HepG2 (cell line): ENCODE results near the gene PSMC3IP. TPM values are rescaled to one million over a fixed set of nuclear protein-coding genes. Genes with fewer than 3 reads are reported as not detected.

Source experiments
- ATRX ChIP-seq: sonication (generic); formaldehyde crosslinking; IDR thresholded peaks from 2 replicates; pipeline ENCODE4 v1.4.0; 2020; ENCODE audit warnings: missing genetic modification reagents, borderline replicate concordance
- CBX1 ChIP-seq: IDR thresholded peaks from one replicate; pipeline ENCODE4 v1.6.1; 2016; ENCODE audit warnings: antibody characterized with exemption, low read depth
- CHD2 ChIP-seq: IDR thresholded peaks from 2 replicates; pipeline ENCODE4 v1.6.1; 2011; ENCODE audit warnings: low read depth, low read length, improper control_type of control experiment
- CREM ChIP-seq, 2 experiments: sonication (generic) in 1 of 2; formaldehyde crosslinking in 1 of 2; IDR thresholded peaks; 2 replicates each; pipeline versions ENCODE4 v1.4.0 to v1.6.1; 2016 to 2020; ENCODE audit warnings: antibody characterized with exemption in 1 of 2, mild to moderate bottlenecking in 1 of 2, missing genetic modification reagents in 1 of 2
- GABPA ChIP-seq, 2 experiments: IDR thresholded peaks; 2 replicates each; pipeline ENCODE4 v1.6.1; 2011 to 2016; ENCODE audit warnings: low read depth in 2 of 2, low read length in 1 of 2, missing biosample characterization in 1 of 2, missing genetic modification characterization in 1 of 2
- JDP2 ChIP-seq: sonication (generic); formaldehyde crosslinking; IDR thresholded peaks from 2 replicates; pipeline ENCODE4 v1.8.1; 2022; ENCODE audit warnings: missing genetic modification reagents, borderline replicate concordance
- MAFK ChIP-seq, 2 experiments: IDR thresholded peaks in 1 of 2; conservative IDR thresholded peaks in 1 of 2; 2 replicates each; pipeline ENCODE4 v1.6.1; 2011; ENCODE audit warnings: improper control_type of control experiment in 2 of 2, low read length in 2 of 2
- MEIS2 ChIP-seq: sonication (generic); formaldehyde crosslinking; IDR thresholded peaks from 2 replicates; pipeline ENCODE4 v1.9.0; 2021; ENCODE audit warnings: mild to moderate bottlenecking, missing genetic modification reagents
- NFKB2 ChIP-seq: sonication (generic); formaldehyde crosslinking; IDR thresholded peaks from 2 replicates; pipeline ENCODE4 v1.4.0; 2020; ENCODE audit warnings: missing genetic modification reagents, borderline replicate concordance
- SMYD3 ChIP-seq: sonication (generic); formaldehyde crosslinking; IDR thresholded peaks from 2 replicates; pipeline ENCODE4 v1.8.1; 2023; ENCODE audit warnings: mild to moderate bottlenecking, missing genetic modification reagents
- SP1 ChIP-seq, 2 experiments: fragments of 450-650 bp in 1 of 2; sonication (generic) in 1 of 2; formaldehyde crosslinking in 1 of 2; IDR thresholded peaks; 2 replicates each; pipeline versions ENCODE4 v1.4.0 to v1.6.1; 2016 to 2020; ENCODE audit warnings: missing genetic modification reagents in 1 of 2
- TBX3 ChIP-seq: fragments of 450-650 bp; IDR thresholded peaks from 2 replicates; pipeline ENCODE4 v1.6.1; 2017; ENCODE audit warnings: antibody characterized with exemption, mild to moderate bottlenecking, inconsistent platforms, borderline replicate concordance
- ZNF333 ChIP-seq: sonication (generic); formaldehyde crosslinking; IDR thresholded peaks from 2 replicates; pipeline ENCODE4 v1.4.0; 2020; ENCODE audit warnings: mild to moderate bottlenecking, missing genetic modification reagents, borderline replicate concordance
- ZNF44 ChIP-seq: sonication (generic); formaldehyde crosslinking; IDR thresholded peaks from 2 replicates; pipeline ENCODE4 v1.5.1; 2020; ENCODE audit warnings: mild to moderate bottlenecking, missing genetic modification reagents
- ZNF451 ChIP-seq: sonication (generic); formaldehyde crosslinking; IDR thresholded peaks from 2 replicates; pipeline ENCODE4 v1.5.0; 2020; ENCODE audit warnings: mild to moderate bottlenecking, missing genetic modification reagents
- ZNF567 ChIP-seq: sonication (generic); formaldehyde crosslinking; IDR thresholded peaks from 2 replicates; pipeline ENCODE4 v1.8.1; 2023; ENCODE audit warnings: mild to moderate bottlenecking, missing genetic modification reagents, borderline replicate concordance
- ZNF572 ChIP-seq: sonication (generic); formaldehyde crosslinking; IDR thresholded peaks from 2 replicates; pipeline ENCODE4 v1.5.1; 2020; ENCODE audit warnings: mild to moderate bottlenecking, missing genetic modification reagents
- ZNF790 ChIP-seq: sonication (generic); formaldehyde crosslinking; IDR thresholded peaks from 2 replicates; pipeline ENCODE4 v1.8.0; 2022; ENCODE audit warnings: missing genetic modification reagents, mild to moderate bottlenecking, borderline replicate concordance
- ZNF83 ChIP-seq: sonication (generic); formaldehyde crosslinking; IDR thresholded peaks from 2 replicates; pipeline ENCODE4 v1.4.0; 2020; ENCODE audit warnings: missing genetic modification reagents, mild to moderate bottlenecking, borderline replicate concordance
- ZSCAN29 ChIP-seq: sonication (generic); formaldehyde crosslinking; conservative IDR thresholded peaks from 2 replicates; pipeline ENCODE4 v1.4.0; 2020; ENCODE audit warnings: mild to moderate bottlenecking, missing genetic modification reagents
- polyA plus RNA-seq, 8 experiments: library from polyadenylated mRNA; depleted of rRNA in 3 of 8; stranded (reverse) in 7 of 8; unstranded in 1 of 8; fragments of >200 nt; fragmentation: Illumina TruSeq in 4 of 8; extraction: Trizol in 4 of 8; gene quantifications; 2 replicates each; pipeline versions ENCODE4 v1.2.1 to v1.2.3, GENCODE V29; 2011 to 2016; ENCODE audit warnings: low read depth in 4 of 8, missing spikeins in 1 of 8, mixed read lengths in 1 of 8; ENCODE audit not compliant: insufficient read depth in 1 of 8
- total RNA-seq, 5 experiments: library from RNA; depleted of rRNA; stranded (reverse); fragments of >200 nt; fragmentation: Illumina TruSeq; extraction: Trizol; gene quantifications; 2 replicates each; pipeline ENCODE4 v1.2.3, GENCODE V29; 2016; ENCODE audit warnings: low read depth in 1 of 5
- TF ChIP-seq, protein P1 (sequence below): sonication (generic); formaldehyde crosslinking; IDR thresholded peaks from 2 replicates; pipeline ENCODE4 v1.5.1; 2020; ENCODE audit warnings: mild to moderate bottlenecking, missing genetic modification reagents, borderline replicate concordance
- TF ChIP-seq, protein P2 (sequence below): sonication (generic); formaldehyde crosslinking; IDR thresholded peaks from 2 replicates; pipeline ENCODE4 v1.8.1; 2022; ENCODE audit warnings: low read depth, mild to moderate bottlenecking, missing genetic modification reagents

PSMC3IP gene
- total and polyA plus RNA-seq, 2 of the 13 experiments (the other 11 are each of a cell fraction or from before 2014, with no cell fraction given), result 6.5 to 22.4 TPM

DNA sequence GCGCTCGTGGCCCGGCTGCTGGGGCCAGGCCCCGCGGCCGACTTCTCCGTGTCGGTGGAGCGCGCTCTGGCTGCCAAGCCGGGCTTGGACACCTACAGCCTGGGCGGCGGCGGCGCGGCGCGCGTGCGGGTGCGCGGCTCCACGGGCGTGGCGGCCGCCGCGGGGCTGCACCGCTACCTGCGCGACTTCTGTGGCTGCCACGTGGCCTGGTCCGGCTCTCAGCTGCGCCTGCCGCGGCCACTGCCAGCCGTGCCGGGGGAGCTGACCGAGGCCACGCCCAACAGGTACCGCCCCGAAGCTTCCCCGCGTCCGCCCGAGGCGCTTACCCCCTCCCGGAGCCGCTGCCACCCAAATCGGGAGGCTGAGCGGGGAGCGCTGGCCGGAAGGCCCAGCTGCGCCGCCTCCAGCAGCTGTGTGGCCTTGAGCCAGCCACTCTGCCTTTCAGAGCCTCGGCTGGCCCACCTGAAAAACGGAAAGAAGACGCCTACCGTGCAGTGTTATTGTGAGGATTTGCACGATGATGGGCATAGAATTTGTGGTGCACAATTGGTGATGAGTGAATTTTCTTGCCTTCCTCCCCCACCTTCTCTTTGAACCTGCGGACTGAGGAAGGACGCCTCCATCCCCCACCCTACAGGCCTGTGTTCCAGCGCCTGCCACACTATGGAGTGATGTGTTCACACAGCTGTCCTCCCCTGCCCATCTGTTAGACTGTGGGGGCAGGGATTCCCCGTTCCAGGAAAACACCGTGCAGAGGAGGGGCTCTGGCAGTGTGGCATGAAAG lies 41.0 kb downstream of the PSMC3IP start (continued):
- TF ChIP-seq SP1 (IDR thresholded peaks at IDR 0.05), result no peak
- TF ChIP-seq SP1 (CRISPR knock-in tag; IDR thresholded peaks at IDR 0.05), result peak; percentile 70
- no peak for TF ChIP-seq ZNF790 (CRISPR knock-in tag)
- TF ChIP-seq CHD2, result no peak; the same call in 1 of the 2 replicates
- no peak; the same call in 1 of the 2 replicates for TF ChIP-seq ZNF44 (CRISPR knock-in tag)
- no peak for TF ChIP-seq JDP2 (CRISPR knock-in tag)
- peak; percentile 62; the same call in 1 of the 2 replicates for TF ChIP-seq ZNF572
- no peak; the same call in 1 of the 2 replicates for TF ChIP-seq SMYD3 (CRISPR knock-in tag)
- peak; percentile 60 for TF ChIP-seq CBX1
- TF ChIP-seq MAFK (conservative IDR thresholded peaks at IDR 0.05 in 1 of 2, IDR thresholded peaks at IDR 0.05 in 1 of 2; ENCODE audit: low read length in 2 of 2), result no peak
- TF ChIP-seq ZSCAN29 (CRISPR knock-in tag), result no peak
- TF ChIP-seq, protein P1, sequence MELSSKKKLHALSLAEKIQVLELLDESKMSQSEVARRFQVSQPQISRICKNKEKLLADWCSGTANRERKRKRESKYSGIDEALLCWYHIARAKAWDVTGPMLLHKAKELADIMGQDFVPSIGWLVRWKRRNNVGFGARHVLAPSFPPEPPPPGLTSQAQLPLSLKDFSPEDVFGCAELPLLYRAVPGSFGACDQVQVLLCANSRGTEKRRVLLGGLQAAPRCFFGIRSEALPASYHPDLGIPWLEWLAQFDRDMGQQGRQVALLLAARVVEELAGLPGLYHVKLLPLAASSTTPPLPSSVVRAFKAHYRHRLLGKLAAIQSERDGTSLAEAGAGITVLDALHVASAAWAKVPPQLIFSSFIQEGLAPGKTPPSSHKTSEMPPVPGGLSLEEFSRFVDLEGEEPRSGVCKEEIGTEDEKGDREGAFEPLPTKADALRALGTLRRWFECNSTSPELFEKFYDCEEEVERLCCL, result no peak
- peak; percentile 55; the same call in 1 of the 2 replicates for TF ChIP-seq MEIS2 (CRISPR knock-in tag)
- no peak for TF ChIP-seq ZNF83 (CRISPR knock-in tag)
- TF ChIP-seq ATRX, result peak; percentile 83; the same call in 1 of the 2 replicates
- TF ChIP-seq ZNF567 (CRISPR knock-in tag), result 0 out of 2 replicates have a peak, but pooled peaks have one; percentile 61
- no peak for TF ChIP-seq ZNF451 (CRISPR knock-in tag)
- peak; percentile 35; the same call in 1 of the 2 replicates for TF ChIP-seq NFKB2 (CRISPR knock-in tag)
- TF ChIP-seq, protein P2, sequence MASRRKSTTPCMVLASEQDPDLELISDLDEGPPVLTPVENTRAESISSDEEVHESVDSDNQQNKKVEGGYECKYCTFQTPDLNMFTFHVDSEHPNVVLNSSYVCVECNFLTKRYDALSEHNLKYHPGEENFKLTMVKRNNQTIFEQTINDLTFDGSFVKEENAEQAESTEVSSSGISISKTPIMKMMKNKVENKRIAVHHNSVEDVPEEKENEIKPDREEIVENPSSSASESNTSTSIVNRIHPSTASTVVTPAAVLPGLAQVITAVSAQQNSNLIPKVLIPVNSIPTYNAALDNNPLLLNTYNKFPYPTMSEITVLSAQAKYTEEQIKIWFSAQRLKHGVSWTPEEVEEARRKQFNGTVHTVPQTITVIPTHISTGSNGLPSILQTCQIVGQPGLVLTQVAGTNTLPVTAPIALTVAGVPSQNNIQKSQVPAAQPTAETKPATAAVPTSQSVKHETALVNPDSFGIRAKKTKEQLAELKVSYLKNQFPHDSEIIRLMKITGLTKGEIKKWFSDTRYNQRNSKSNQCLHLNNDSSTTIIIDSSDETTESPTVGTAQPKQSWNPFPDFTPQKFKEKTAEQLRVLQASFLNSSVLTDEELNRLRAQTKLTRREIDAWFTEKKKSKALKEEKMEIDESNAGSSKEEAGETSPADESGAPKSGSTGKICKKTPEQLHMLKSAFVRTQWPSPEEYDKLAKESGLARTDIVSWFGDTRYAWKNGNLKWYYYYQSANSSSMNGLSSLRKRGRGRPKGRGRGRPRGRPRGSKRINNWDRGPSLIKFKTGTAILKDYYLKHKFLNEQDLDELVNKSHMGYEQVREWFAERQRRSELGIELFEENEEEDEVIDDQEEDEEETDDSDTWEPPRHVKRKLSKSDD, result peak; percentile 63; the same call in 1 of the 2 replicates
- no peak; the same call in 1 of the 2 replicates for TF ChIP-seq ZNF333 (CRISPR knock-in tag)
- TF ChIP-seq TBX3, result no peak
- no peak; the same call in 1 of the 2 replicates for TF ChIP-seq CREM (IDR thresholded peaks at IDR 0.05)
- TF ChIP-seq CREM (CRISPR knock-in tag; IDR thresholded peaks at IDR 0.05), result no peak
- peak; percentile 23; the same call in 1 of the 2 replicates for TF ChIP-seq GABPA (IDR thresholded peaks at IDR 0.05; ENCODE audit: low read depth, low read length)
- peak; percentile 82 for TF ChIP-seq GABPA (CRISPR knock-in tag; IDR thresholded peaks at IDR 0.05; ENCODE audit: low read depth)
